Loucy (cell line): ENCODE results near the gene MYO3B.

Experiments
- H2AFZ ChIP-seq: fragments of 200-600 bp; sonication (generic); 2 replicates; pipeline ENCODE4 v1.6.0; 2016; ENCODE audit warnings: antibody characterized with exemption, mild to moderate bottlenecking, low read length, moderate library complexity
- H3F3A ChIP-seq: fragments of 200-600 bp; 2 replicates; pipeline ENCODE4 v1.6.0; 2016; ENCODE audit warnings: antibody characterized with exemption, low read depth, mild to moderate bottlenecking
- H3K27me3 ChIP-seq: fragments of 200-600 bp; sonication (generic); 2 replicates; pipeline ENCODE4 v1.6.1; 2014; ENCODE audit warnings: low read length, mild to moderate bottlenecking; ENCODE audit not compliant: insufficient read depth, poor library complexity, severe bottlenecking
- H3K36me3 ChIP-seq: fragments of 200-600 bp; sonication (generic); 2 replicates; pipeline ENCODE4 v1.6.1; 2016; ENCODE audit warnings: low read length; ENCODE audit not compliant: insufficient read depth
- H3K4me1 ChIP-seq: fragments of 200-600 bp; sonication (generic); 2 replicates; pipeline ENCODE4 v1.5.1; 2014; ENCODE audit warnings: low read length, mild to moderate bottlenecking; ENCODE audit not compliant: insufficient read depth, poor library complexity, severe bottlenecking
- H3K4me2 ChIP-seq: fragments of 200-600 bp; sonication (generic); 2 replicates; pipeline ENCODE4 v1.6.0; 2014; ENCODE audit warnings: antibody characterized with exemption, low read length, low read depth, mild to moderate bottlenecking; ENCODE audit not compliant: poor library complexity, severe bottlenecking
- H3K4me3 ChIP-seq: fragments of 200-600 bp; sonication (generic); 2 replicates; pipeline ENCODE4 v1.5.1; 2014; ENCODE audit warnings: low read length, mild to moderate bottlenecking, mixed read lengths; ENCODE audit not compliant: poor library complexity, severe bottlenecking
- H3K79me2 ChIP-seq: fragments of 200-600 bp; sonication (generic); 2 replicates; pipeline ENCODE4 v1.6.1; 2014; ENCODE audit warnings: low read length; ENCODE audit not compliant: insufficient read depth
- H3K9ac ChIP-seq: fragments of 200-600 bp; sonication (generic); 2 replicates; pipeline ENCODE4 v1.6.0; 2014; ENCODE audit warnings: mild to moderate bottlenecking, low read depth, low read length, moderate library complexity; ENCODE audit not compliant: poor library complexity, severe bottlenecking
- H3K9me2 ChIP-seq: fragments of 200-600 bp; sonication (generic); replicated peaks from 2 replicates; pipeline ENCODE4 v1.6.1; 2016; ENCODE audit warnings: low read depth, low read length, mixed read lengths
- H3K9me3 ChIP-seq: fragments of 200-600 bp; sonication (generic); 2 replicates; pipeline ENCODE4 v1.6.1; 2014; ENCODE audit warnings: mild to moderate bottlenecking, antibody characterized with exemption, low read length, low read depth; ENCODE audit not compliant: insufficient read depth
- H4K20me1 ChIP-seq: fragments of 200-600 bp; sonication (generic); 2 replicates; pipeline ENCODE4 v1.6.0; 2014; ENCODE audit warnings: antibody characterized with exemption, low read length, mild to moderate bottlenecking; ENCODE audit not compliant: insufficient read depth, poor library complexity, severe bottlenecking
- EZH2phosphoT487 ChIP-seq: fragments of 200-600 bp; IDR thresholded peaks from 2 replicates; pipeline ENCODE4 v1.6.1; 2018; ENCODE audit warnings: antibody characterized with exemption, mild to moderate bottlenecking, moderate library complexity, borderline replicate concordance
- TF ChIP-seq, protein P1 (sequence below): fragments of 200-600 bp; sonication (generic); conservative IDR thresholded peaks from 2 replicates; pipeline ENCODE4 v1.5.1; 2014; ENCODE audit warnings: mild to moderate bottlenecking, antibody characterized with exemption, low read length

The MYO3B gene

GRCh38 chr2:170525566-170525900, 347.6 kb downstream of the MYO3B start:
- Histone ChIP-seq H3K9ac (no peak overlapping the region), H3K4me2 (no peak overlapping the region), H3F3A (no peaks in the 10 kb centered on the region), H2AFZ (no peak overlapping the region), H4K20me1 (no peaks in the 10 kb centered on the region), H3K79me2 (no peaks in the 10 kb centered on the region), H3K36me3 (no peaks in the 10 kb centered on the region), H3K9me2 (no peaks in the 10 kb centered on the region), H3K4me3 (no peak overlapping the region), H3K4me1 (no peaks in the 10 kb centered on the region), H3K9me3 (no peaks in the 10 kb centered on the region), H3K27me3 (peaks cover 34% of the 10 kb centered on the region)
- TF ChIP-seq, protein P1, sequence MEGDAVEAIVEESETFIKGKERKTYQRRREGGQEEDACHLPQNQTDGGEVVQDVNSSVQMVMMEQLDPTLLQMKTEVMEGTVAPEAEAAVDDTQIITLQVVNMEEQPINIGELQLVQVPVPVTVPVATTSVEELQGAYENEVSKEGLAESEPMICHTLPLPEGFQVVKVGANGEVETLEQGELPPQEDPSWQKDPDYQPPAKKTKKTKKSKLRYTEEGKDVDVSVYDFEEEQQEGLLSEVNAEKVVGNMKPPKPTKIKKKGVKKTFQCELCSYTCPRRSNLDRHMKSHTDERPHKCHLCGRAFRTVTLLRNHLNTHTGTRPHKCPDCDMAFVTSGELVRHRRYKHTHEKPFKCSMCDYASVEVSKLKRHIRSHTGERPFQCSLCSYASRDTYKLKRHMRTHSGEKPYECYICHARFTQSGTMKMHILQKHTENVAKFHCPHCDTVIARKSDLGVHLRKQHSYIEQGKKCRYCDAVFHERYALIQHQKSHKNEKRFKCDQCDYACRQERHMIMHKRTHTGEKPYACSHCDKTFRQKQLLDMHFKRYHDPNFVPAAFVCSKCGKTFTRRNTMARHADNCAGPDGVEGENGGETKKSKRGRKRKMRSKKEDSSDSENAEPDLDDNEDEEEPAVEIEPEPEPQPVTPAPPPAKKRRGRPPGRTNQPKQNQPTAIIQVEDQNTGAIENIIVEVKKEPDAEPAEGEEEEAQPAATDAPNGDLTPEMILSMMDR: no peak
- TF ChIP-seq EZH2phosphoT487: no peak

DNA sequence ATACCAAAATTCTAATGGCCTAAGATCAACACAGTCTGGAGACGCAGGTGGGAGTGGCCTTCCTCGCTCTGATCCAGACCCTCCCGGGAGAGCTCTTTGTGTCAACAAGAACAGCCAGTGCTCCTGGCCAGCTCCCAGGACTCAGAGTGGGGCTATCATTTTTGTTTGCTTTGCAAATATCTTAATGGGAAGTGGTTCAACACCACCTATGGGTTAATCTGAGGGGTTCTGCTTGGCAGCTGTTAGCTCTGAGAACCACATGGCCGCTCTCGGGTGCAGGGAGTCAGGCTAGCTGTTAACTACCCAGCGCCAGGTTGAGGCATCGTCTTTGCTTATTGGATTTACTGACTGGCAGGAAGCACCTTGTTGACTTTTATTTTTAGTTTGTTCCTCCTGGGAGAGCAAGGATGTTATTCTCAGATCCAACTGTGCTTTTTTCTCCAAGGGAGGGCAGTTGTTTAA, 352.4 kb downstream of the MYO3B start:
- H2AFZ ChIP-seq: no peak overlapping the region
- no peaks in the 10 kb centered on the region for H4K20me1 ChIP-seq
- H3K4me1 ChIP-seq: no peaks in the 10 kb centered on the region
- peaks cover 15% of the 10 kb centered on the region for H3K27me3 ChIP-seq
- no peaks in the 10 kb centered on the region for H3K9me2 ChIP-seq
- H3F3A ChIP-seq: no peaks in the 10 kb centered on the region
- no peak for TF ChIP-seq EZH2phosphoT487
- TF ChIP-seq, protein P1: no peak
- no peak overlapping the region for H3K4me3 ChIP-seq
- H3K9me3 ChIP-seq: no peaks in the 10 kb centered on the region
- no peaks in the 10 kb centered on the region for H3K36me3 ChIP-seq
- no peaks in the 10 kb centered on the region for H3K79me2 ChIP-seq
- H3K4me2 ChIP-seq: no peak overlapping the region
- no peak overlapping the region for H3K9ac ChIP-seq

DNA sequence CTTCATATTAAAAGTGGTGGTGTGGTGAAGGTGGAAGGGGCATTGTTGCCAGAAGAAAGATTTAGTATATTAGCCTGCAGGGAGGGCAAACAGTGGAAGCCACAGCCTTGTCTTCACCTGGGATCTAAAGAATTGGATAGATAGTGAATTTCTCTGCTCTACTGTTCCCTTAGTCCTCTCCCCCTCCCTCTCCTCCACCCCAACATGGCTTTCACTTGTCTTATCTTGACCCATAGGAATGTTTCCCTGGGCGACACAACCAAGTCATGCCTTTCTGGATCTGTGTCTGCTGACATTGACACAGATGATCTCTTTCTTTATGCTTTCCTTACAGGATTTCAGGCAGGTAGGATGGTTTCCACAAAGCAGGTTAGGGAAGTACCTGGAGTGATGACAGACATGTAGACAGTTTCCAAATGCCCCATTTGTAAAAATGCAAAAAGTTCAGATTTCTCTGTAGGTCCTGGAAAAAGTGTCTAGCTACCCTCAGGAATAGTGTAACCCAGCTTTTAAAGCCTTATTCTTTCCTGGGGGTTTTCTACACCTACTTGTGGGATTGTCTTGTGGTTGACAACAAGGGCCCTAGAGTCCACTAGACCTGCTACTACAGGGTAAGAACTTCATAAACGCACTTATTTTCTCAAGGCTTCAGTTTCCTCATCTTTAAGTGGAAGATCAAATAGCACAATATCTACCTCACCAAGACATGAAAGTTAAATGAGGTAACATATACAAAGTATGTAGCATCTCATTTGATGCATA, 353.0 kb downstream of the MYO3B start:
- H3F3A ChIP-seq: no peaks in the 10 kb centered on the region

More for the DNA sequence above, 353.0 kb downstream of the MYO3B start:
- Histone ChIP-seq H3K9me3 (no peaks in the 10 kb centered on the region), H2AFZ (no peak overlapping the region), H3K4me3 (no peak overlapping the region), H3K36me3 (no peaks in the 10 kb centered on the region), H3K79me2 (no peaks in the 10 kb centered on the region), H3K9me2 (no peaks in the 10 kb centered on the region), H4K20me1 (no peaks in the 10 kb centered on the region), H3K4me2 (no peak overlapping the region), H3K9ac (no peak overlapping the region), H3K4me1 (no peaks in the 10 kb centered on the region), H3K27me3 (peaks cover 15% of the 10 kb centered on the region)
- no peak for TF ChIP-seq EZH2phosphoT487
- TF ChIP-seq, protein P1: no peak
